Mesenteric fat pad (tissue), 1 donor: ENCODE data around the gene SLC66A1. TPM values are rescaled to one million over a fixed set of nuclear protein-coding genes. Genes with fewer than 3 reads are reported as not detected.
"Not testable (repeated sequence)": the region's sequence is repeated elsewhere in the genome, so short reads cannot be mapped to it uniquely, and the experiment has no call there.

Experiments used
- DNase-seq: peaks from one replicate; pipeline ENCODE4 v3.0.0-alpha.2; 2020; ENCODE audit warnings: low spot score
- total RNA-seq: library from RNA; stranded (reverse); fragmentation: NEBNext Ultra II Directional; extraction: Animal tissue kit (Norgen Biotek cat#: 25700); gene quantifications from one replicate; pipeline ENCODE4 v1.2.1, GENCODE V29; 2021
- donor health status: DM: yes; HTN: yes; CAD: no.

SLC66A1 gene
- total RNA-seq, 1 donor from 2014 or later = 15.1 TPM

GRCh38 chr1:19304081-19304480 is 8.0 kb upstream of the SLC66A1 start:
- DNase-seq = not testable (repeated sequence)

GRCh38 chr1:19305880-19306279 is 6.2 kb upstream of the SLC66A1 start:
- DNase-seq = no peak

GRCh38 chr1:19306941-19307340 is 5.2 kb upstream of the SLC66A1 start:
- DNase-seq = no peak

- no peak for DNase-seq
These were observed 4.2 kb upstream of the SLC66A1 start for GRCh38 chr1:19307794-19308508.

- DNase-seq = no peak
These were observed 3.6 kb upstream of the SLC66A1 start for GRCh38 chr1:19308509-19308907.

- no peak for DNase-seq
These were observed 2.9 kb upstream of the SLC66A1 start for GRCh38 chr1:19309123-19309813.

GRCh38 chr1:19310061-19310460 is 2.1 kb upstream of the SLC66A1 start:
- DNase-seq = no peak

- DNase-seq = no peak
These were observed 1.2 kb upstream of the SLC66A1 start for GRCh38 chr1:19310720-19311502.

GRCh38 chr1:19311503-19311930 is 609 bp upstream of the SLC66A1 start:
- DNase-seq = no peak

- no peak for DNase-seq
These were observed 883 bp downstream of the SLC66A1 start for GRCh38 chr1:19312782-19313635.

- no peak for DNase-seq
These were observed 1.5 kb downstream of the SLC66A1 start for GRCh38 chr1:19313636-19313959.

GRCh38 chr1:19313961-19314882 is 2.1 kb downstream of the SLC66A1 start:
- DNase-seq = no peak

- DNase-seq = no peak
These were observed 3.5 kb downstream of the SLC66A1 start for GRCh38 chr1:19315378-19316198.

- no peak for DNase-seq
These were observed 5.2 kb downstream of the SLC66A1 start for GRCh38 chr1:19317126-19317910.

- DNase-seq = no peak
These were observed 7.1 kb downstream of the SLC66A1 start for GRCh38 chr1:19319196-19319595.

- DNase-seq = no peak
These were observed 8.9 kb downstream of the SLC66A1 start for GRCh38 chr1:19321071-19321470.

GRCh38 chr1:19322481-19322880 is 10.4 kb downstream of the SLC66A1 start:
- DNase-seq = no peak

GRCh38 chr1:19323987-19324664 is 12.0 kb downstream of the SLC66A1 start:
- no peak for DNase-seq
